Measurements from ENCODE around the gene SHC3. TPM values are rescaled to one million over a fixed set of nuclear protein-coding genes. Genes with fewer than 3 reads are reported as not detected.

The SHC3 gene
- total and polyA plus RNA-seq, 2 donors from 2014 or later = 0.95 to 1.5 TPM

DNA sequence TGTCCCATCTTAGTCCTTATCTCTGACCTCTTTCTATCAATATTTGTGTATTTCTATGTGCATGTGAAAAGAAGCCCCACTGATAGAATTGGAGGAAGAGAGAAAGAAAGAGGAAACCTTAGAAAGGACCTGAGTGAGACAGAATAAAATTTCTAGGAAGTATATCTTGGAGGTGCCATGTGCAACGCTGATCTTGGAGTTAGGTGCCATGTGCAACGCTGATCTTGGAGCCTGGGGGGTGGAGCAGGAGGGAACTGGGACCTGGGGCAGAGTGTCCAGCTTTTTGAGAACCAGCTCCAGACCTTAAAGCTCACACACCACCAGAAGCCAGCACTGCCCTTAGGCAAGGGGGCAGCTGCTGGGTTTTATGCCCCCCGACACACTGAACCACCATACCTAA is 89.4 kb downstream of the SHC3 start:
- no peaks in the 10 kb centered on the region for H3K36me3 ChIP-seq (ENCODE audit: control insufficient read depth in 2 of 3, insufficient read depth in 3 of 3, low read length in 3 of 3)
- TF ChIP-seq, protein P1, sequence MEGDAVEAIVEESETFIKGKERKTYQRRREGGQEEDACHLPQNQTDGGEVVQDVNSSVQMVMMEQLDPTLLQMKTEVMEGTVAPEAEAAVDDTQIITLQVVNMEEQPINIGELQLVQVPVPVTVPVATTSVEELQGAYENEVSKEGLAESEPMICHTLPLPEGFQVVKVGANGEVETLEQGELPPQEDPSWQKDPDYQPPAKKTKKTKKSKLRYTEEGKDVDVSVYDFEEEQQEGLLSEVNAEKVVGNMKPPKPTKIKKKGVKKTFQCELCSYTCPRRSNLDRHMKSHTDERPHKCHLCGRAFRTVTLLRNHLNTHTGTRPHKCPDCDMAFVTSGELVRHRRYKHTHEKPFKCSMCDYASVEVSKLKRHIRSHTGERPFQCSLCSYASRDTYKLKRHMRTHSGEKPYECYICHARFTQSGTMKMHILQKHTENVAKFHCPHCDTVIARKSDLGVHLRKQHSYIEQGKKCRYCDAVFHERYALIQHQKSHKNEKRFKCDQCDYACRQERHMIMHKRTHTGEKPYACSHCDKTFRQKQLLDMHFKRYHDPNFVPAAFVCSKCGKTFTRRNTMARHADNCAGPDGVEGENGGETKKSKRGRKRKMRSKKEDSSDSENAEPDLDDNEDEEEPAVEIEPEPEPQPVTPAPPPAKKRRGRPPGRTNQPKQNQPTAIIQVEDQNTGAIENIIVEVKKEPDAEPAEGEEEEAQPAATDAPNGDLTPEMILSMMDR (IDR thresholded peaks at IDR 0.05; ENCODE audit: borderline replicate concordance, extremely low read depth, insufficient read depth) = no peak
- no peaks in the 10 kb centered on the region for H3K27me3 ChIP-seq (ENCODE audit: control insufficient read depth, insufficient read depth, low read length)
- intact Hi-C loops (cut with DNase I) = no loop called here
- DNase-seq (no peak), FAIRE-seq (no peak)
- no peak overlapping the region for H3K9ac ChIP-seq (ENCODE audit: low read length in 3 of 3)
- no peaks in the 10 kb centered on the region for H3K4me1 ChIP-seq (ENCODE audit: control insufficient read depth in 2 of 3, insufficient read depth in 2 of 3, low read depth in 1 of 3, low read length in 3 of 3)
- H3K4me3 ChIP-seq (ENCODE audit: low read length in 3 of 3) = no peak overlapping the region
- H3K27ac ChIP-seq (ENCODE audit: low read depth in 2 of 2, low read length in 2 of 2) = no peak overlapping the region
- H3K9me3 ChIP-seq (ENCODE audit: control insufficient read depth in 2 of 3, insufficient read depth in 1 of 3, low read length in 3 of 3) = no peaks in the 10 kb centered on the region

DNA sequence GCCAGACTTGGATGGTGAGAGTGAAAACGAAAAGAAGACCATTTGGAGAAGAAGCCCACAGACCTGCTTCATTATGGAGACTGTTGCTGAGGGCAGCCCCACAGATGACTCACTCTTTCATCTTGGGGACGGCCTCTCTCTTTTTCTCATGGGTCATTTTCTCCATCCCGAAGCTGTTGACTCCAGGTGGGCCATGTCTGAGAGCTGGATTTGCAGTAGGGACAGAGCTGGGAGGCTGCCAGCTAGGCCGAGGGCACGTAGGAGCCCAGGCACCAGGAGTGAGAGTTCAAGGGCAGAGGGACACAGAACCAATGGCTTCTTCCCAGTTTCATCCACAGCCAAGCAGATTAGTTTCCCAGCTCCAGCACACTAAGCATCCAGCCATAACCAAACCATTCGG is 95.0 kb downstream of the SHC3 start:
- Histone ChIP-seq H3K4me3 (ENCODE audit: low read length in 3 of 3) (no peak overlapping the region), H3K4me1 (ENCODE audit: control insufficient read depth in 2 of 3, insufficient read depth in 2 of 3, low read depth in 1 of 3, low read length in 3 of 3) (no peaks in the 10 kb centered on the region), H3K9me3 (ENCODE audit: control insufficient read depth in 2 of 3, insufficient read depth in 1 of 3, low read length in 3 of 3) (no peaks in the 10 kb centered on the region), H3K9ac (ENCODE audit: low read length in 3 of 3) (no peak overlapping the region), H3K36me3 (ENCODE audit: control insufficient read depth in 2 of 3, insufficient read depth in 3 of 3, low read length in 3 of 3) (no peaks in the 10 kb centered on the region), H3K27me3 (ENCODE audit: control insufficient read depth, insufficient read depth, low read length) (no peaks in the 10 kb centered on the region), H3K27ac (ENCODE audit: low read depth in 2 of 2, low read length in 2 of 2) (no peak overlapping the region)
- no peak for DNase-seq
- intact Hi-C loops (cut with DNase I) = no loop called here
- FAIRE-seq = no peak
- TF ChIP-seq, protein P1 (IDR thresholded peaks at IDR 0.05; ENCODE audit: borderline replicate concordance, extremely low read depth, insufficient read depth) = no peak

DNA sequence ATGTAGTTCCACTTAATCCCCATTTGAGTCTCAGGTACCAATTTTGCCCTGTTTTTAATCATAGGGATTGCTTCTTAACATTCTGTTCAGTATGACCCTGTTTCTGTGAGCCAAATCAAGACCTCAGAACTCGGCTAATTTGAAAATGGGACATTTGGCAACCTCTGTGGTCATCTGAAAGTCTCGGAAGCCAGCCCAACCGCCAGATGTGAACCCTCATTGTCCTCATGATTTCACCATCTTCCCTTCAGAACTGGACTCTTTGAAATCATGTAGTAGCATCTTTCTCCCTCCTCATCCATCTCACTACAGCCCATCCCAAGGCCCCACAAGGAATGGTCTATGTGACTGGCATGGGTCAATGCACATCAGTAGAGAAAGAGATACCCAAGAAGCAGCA is 98.4 kb downstream of the SHC3 start:
- Histone ChIP-seq H3K9me3 (ENCODE audit: control insufficient read depth in 2 of 3, insufficient read depth in 1 of 3, low read length in 3 of 3) (no peaks in the 10 kb centered on the region), H3K4me1 (ENCODE audit: control insufficient read depth in 2 of 3, insufficient read depth in 2 of 3, low read depth in 1 of 3, low read length in 3 of 3) (peaks cover 0 to 3% (median 0%) of the 10 kb centered on the region in 3 donors), H3K27me3 (ENCODE audit: control insufficient read depth, insufficient read depth, low read length) (no peaks in the 10 kb centered on the region), H3K27ac (ENCODE audit: low read depth in 2 of 2, low read length in 2 of 2) (no peak overlapping the region), H3K9ac (ENCODE audit: low read length in 3 of 3) (no peak overlapping the region), H3K4me3 (ENCODE audit: low read length in 3 of 3) (no peak overlapping the region), H3K36me3 (ENCODE audit: control insufficient read depth in 2 of 3, insufficient read depth in 3 of 3, low read length in 3 of 3) (no peaks in the 10 kb centered on the region)
- FAIRE-seq (no peak), DNase-seq (peak in 1 of 5 donors; percentile 74)
- intact Hi-C loops (cut with DNase I) = no loop called here
- TF ChIP-seq, protein P1 (IDR thresholded peaks at IDR 0.05; ENCODE audit: borderline replicate concordance, extremely low read depth, insufficient read depth) = no peak

DNA sequence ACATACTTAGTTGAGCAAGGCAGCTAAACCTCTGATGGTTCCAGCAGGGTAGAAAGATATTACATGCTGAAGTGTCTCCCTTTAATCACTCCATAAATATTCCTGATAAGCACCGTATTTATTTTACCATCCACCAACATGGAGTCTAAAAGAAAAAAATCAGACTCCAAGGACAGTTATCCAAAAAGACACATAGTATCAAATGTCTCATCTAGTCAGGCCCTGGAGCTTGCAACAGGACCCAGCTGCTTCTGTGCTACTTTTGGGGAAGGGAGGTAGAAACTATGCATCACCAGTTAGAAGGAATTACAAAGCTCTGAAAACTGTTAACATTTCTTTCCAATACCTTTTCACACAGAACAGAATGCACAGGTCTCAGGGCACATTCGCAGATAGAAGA is 99.2 kb downstream of the SHC3 start:
- no peak overlapping the region for H3K9ac ChIP-seq (ENCODE audit: low read length in 3 of 3)
- peak in 3 of 5 donors; percentile 37 to 74 (median 68) for DNase-seq
- FAIRE-seq = no peak
- intact Hi-C loops (cut with DNase I) = no loop called here
- H3K27me3 ChIP-seq (ENCODE audit: control insufficient read depth, insufficient read depth, low read length) = no peaks in the 10 kb centered on the region
- H3K4me3 ChIP-seq (ENCODE audit: low read length in 3 of 3) = no peak overlapping the region
- no peak overlapping the region for H3K27ac ChIP-seq (ENCODE audit: low read depth in 2 of 2, low read length in 2 of 2)
- no peaks in the 10 kb centered on the region for H3K36me3 ChIP-seq (ENCODE audit: control insufficient read depth in 2 of 3, insufficient read depth in 3 of 3, low read length in 3 of 3)
- TF ChIP-seq, protein P1 (IDR thresholded peaks at IDR 0.05; ENCODE audit: borderline replicate concordance, extremely low read depth, insufficient read depth) = no peak
- H3K9me3 ChIP-seq (ENCODE audit: control insufficient read depth in 2 of 3, insufficient read depth in 1 of 3, low read length in 3 of 3) = no peaks in the 10 kb centered on the region
- H3K4me1 ChIP-seq (ENCODE audit: control insufficient read depth in 2 of 3, insufficient read depth in 2 of 3, low read depth in 1 of 3, low read length in 3 of 3) = peaks cover 0 to 3% (median 0%) of the 10 kb centered on the region in 3 donors

All from kidney (tissue), 14 donors.